H1 (cell line): ENCODE data around the gene TRIM50. TPM values are rescaled to one million over a fixed set of nuclear protein-coding genes. Genes with fewer than 3 reads are reported as not detected.

ENCODE experiments used
- TAF7 ChIP-seq: optimal IDR thresholded peaks from 2 replicates; pipeline ENCODE3; 2011; ENCODE audit warnings: low read depth, mild to moderate bottlenecking, inconsistent platforms, low read length, moderate library complexity, borderline replicate concordance
- polyA plus RNA-seq, 7 experiments: library from polyadenylated mRNA; depleted of rRNA in 3 of 7; stranded (reverse) in 5 of 7; unstranded in 2 of 7; fragments of >200 nt in 5 of 7; fragments of 200-250 nt in 2 of 7; gene quantifications; 1 replicate in 5 of 7; 2 replicates in 1 of 7; 4 replicates in 1 of 7; pipeline versions ENCODE4 v1.2.1 to v1.2.3, GENCODE V29; 2011 to 2013; ENCODE audit warnings: missing spikeins in 2 of 7, mixed read lengths in 2 of 7
- total RNA-seq: library from RNA; stranded (reverse); fragmentation: NEBNext Ultra II Directional; extraction: Animal tissue kit (Norgen Biotek cat#: 25700); gene quantifications from 2 replicates; pipeline ENCODE4 v1.2.1, GENCODE V29; 2021

The TRIM50 gene
- total and polyA plus RNA-seq, 2 of the 8 experiments (the other 6 are each of a cell fraction or from before 2014, with no cell fraction given), result 0.12 TPM; not detected in 1

- TF ChIP-seq TAF7, result no peak
Measured at GRCh38 chr7:73356159-73356558, 28.3 kb upstream of the TRIM50 start (continued).
